ENCODE results near the gene CITED2. TPM values are rescaled to one million over a fixed set of nuclear protein-coding genes. Genes with fewer than 3 reads are reported as not detected.

Gene CITED2
- total RNA-seq, 2 experiments from 2014 or later, result 37.5 to 39.7 TPM

- H3K4me1 Mint-ChIP-seq (ENCODE audit: low read depth), result peaks cover 18% of the 10 kb centered on the region
- no peak overlapping the region for H3K4me3 Mint-ChIP-seq
- ChIA-PET POLR2A (no interaction called here), CTCF (interaction anchor here (1.0 kb wide), 2 partner anchors 8 to 14 kb away, joined by 3 to 7 read pairs; no protein-coding TSS in a partner anchor)
- ATAC-seq (no peak), DNase-seq (no peak)
- TF ChIP-seq CTCF (IDR thresholded peaks at IDR 0.05), result no peak
- intact Hi-C loops (cut with micrococcal nuclease), result loop anchor here (10.0 kb wide), 2 partner anchors 147 to 227 kb away; no protein-coding TSS in a partner anchor
- H3K9me3 Mint-ChIP-seq, result no peaks in the 10 kb centered on the region
- H3K36me3 Mint-ChIP-seq (ENCODE audit: low read depth), result peaks cover 12% of the 10 kb centered on the region
- no peaks in the 10 kb centered on the region for H3K27me3 Mint-ChIP-seq
- H3K27ac Mint-ChIP-seq, result no peak overlapping the region
Measured at GRCh38 chr6:139378226-139378625, 3.8 kb upstream of the CITED2 start.

- ChIA-PET POLR2A (interaction anchor here (0.5 kb wide), 1 partner anchor 344 kb away, joined by 3 read pairs; no protein-coding TSS in a partner anchor), CTCF (interaction anchor here (4.8 kb wide), 1 partner anchor 12 kb away, joined by 34 read pairs; no protein-coding TSS in a partner anchor)
- no peaks in the 10 kb centered on the region for H3K27me3 Mint-ChIP-seq
- H3K27ac Mint-ChIP-seq, result no peak overlapping the region
- peak overlapping the region; percentile 86 for H3K4me3 Mint-ChIP-seq
- peaks cover 21% of the 10 kb centered on the region for H3K4me1 Mint-ChIP-seq (ENCODE audit: low read depth)
- ATAC-seq (no peak), DNase-seq (no peak)
- no peaks in the 10 kb centered on the region for H3K9me3 Mint-ChIP-seq
- TF ChIP-seq CTCF (IDR thresholded peaks at IDR 0.05), result no peak
- H3K36me3 Mint-ChIP-seq (ENCODE audit: low read depth), result peaks cover 23% of the 10 kb centered on the region
- intact Hi-C loops (cut with micrococcal nuclease), result loop anchor here (10.0 kb wide), 2 partner anchors 148 to 228 kb away; no protein-coding TSS in a partner anchor
Measured at GRCh38 chr6:139376604-139377218, 2.3 kb upstream of the CITED2 start.

- DNase-seq (peak; percentile 44), ATAC-seq (no peak)
- no peaks in the 10 kb centered on the region for H3K27me3 Mint-ChIP-seq
- ChIA-PET CTCF (interaction anchor here (0.8 to 4.8 kb wide), 2 partner anchors 11 to 152 kb away, joined by 3 to 34 read pairs; no protein-coding TSS in a partner anchor), POLR2A (interaction anchor here (0.9 to 2.0 kb wide), 3 partner anchors 28 to 339 kb away, joined by 3 to 5 read pairs (median 3); no protein-coding TSS in a partner anchor)
- peak overlapping the region; percentile 98 for H3K27ac Mint-ChIP-seq
- intact Hi-C loops (cut with micrococcal nuclease), result loop anchor here (10.0 kb wide), 2 partner anchors 149 to 229 kb away; no protein-coding TSS in a partner anchor
- TF ChIP-seq CTCF (IDR thresholded peaks at IDR 0.05), result no peak
- peak overlapping the region; percentile 86 for H3K4me3 Mint-ChIP-seq
- peaks cover 28% of the 10 kb centered on the region for H3K4me1 Mint-ChIP-seq (ENCODE audit: low read depth)
- no peaks in the 10 kb centered on the region for H3K9me3 Mint-ChIP-seq
- H3K36me3 Mint-ChIP-seq (ENCODE audit: low read depth), result peaks cover 28% of the 10 kb centered on the region
Measured at GRCh38 chr6:139376017-139376330, 1.5 kb upstream of the CITED2 start.

DNA sequence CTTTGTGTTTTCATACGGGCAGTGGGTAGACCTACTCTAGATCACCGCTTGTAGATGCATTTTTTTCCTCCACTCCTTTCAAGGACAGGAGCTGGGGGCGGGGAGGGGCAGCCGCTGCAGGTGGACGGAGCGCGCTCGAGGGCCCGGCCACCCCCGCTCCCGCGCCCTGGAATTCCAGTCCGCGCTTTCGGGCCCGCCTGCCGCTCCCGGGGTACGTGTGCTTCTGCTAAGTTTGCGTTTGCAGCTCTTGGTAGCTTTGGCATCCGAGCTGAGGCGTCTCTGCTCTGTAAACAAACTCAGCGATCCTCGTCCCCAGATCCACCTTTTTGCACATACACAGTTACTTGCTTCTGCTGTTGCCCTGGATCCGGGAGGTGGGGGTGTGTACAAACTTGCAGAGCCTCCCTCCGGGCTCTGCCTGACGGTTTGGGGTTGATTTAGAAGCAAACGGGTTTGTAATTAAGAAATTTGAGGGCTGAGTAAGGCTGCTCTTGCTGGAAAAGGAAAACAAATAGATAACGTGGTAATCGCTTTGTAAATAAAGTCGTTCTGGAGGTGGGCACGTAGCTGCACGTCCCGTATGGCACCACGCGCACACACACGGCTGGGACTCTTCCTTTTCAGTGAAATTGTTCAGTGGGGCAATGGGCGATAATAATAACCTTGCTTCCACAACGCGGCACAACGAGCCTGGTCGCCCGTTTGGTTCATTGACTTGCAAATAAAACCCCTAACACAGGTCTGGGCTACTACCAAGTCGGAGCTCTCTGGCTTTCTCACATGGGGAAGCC, 973 bp upstream of the CITED2 start:
- Mint-ChIP-seq H3K27me3 (no peaks in the 10 kb centered on the region), H3K36me3 (ENCODE audit: low read depth) (peaks cover 28% of the 10 kb centered on the region), H3K4me3 (peak overlapping the region; percentile 86), H3K27ac (peak overlapping the region; percentile 98), H3K9me3 (no peaks in the 10 kb centered on the region), H3K4me1 (ENCODE audit: low read depth) (peaks cover 34% of the 10 kb centered on the region)
- ChIA-PET POLR2A (interaction anchor here (0.6 to 3.1 kb wide), 22 partner anchors 9 to 340 kb away, joined by 3 to 12 read pairs (median 3); no protein-coding TSS in a partner anchor), CTCF (interaction anchor here (0.8 to 4.8 kb wide), 11 partner anchors 10 to 254 kb away, joined by 3 to 34 read pairs (median 3); no protein-coding TSS in a partner anchor)
- DNase-seq (peak; percentile 87), ATAC-seq (peak; percentile 58)
- intact Hi-C loops (cut with micrococcal nuclease), result loop anchor here (10.0 kb wide), 2 partner anchors 149 to 229 kb away; no protein-coding TSS in a partner anchor
- no peak for TF ChIP-seq CTCF (IDR thresholded peaks at IDR 0.05)

Data from activated CD8-positive, alpha-beta T cell treated with anti-CD3 and anti-CD28 coated beads for 36 hours (primary cell).